Esophagus squamous epithelium (tissue), 4 donors: ENCODE data around the gene DOCK11.

ENCODE experiments used
- POLR2A ChIP-seq, 4 donors: fragments of 450-650 bp; IDR thresholded peaks; one replicate each; pipeline ENCODE4 v1.6.1; 2017; ENCODE audit warnings: antibody characterized with exemption in 4 of 4, mild to moderate bottlenecking in 4 of 4, moderate library complexity in 3 of 4
- TF ChIP-seq, protein P1 (sequence below), 6 experiments: fragments of 450-650 bp in 4 of 6; fragments of 200-600 bp in 2 of 6; sonication (generic) in 2 of 6; IDR thresholded peaks; one replicate each; pipeline ENCODE4 v1.5.1; 2016 to 2019; ENCODE audit warnings: antibody characterized with exemption in 6 of 6, mild to moderate bottlenecking in 4 of 6, moderate library complexity in 4 of 6

DNA sequence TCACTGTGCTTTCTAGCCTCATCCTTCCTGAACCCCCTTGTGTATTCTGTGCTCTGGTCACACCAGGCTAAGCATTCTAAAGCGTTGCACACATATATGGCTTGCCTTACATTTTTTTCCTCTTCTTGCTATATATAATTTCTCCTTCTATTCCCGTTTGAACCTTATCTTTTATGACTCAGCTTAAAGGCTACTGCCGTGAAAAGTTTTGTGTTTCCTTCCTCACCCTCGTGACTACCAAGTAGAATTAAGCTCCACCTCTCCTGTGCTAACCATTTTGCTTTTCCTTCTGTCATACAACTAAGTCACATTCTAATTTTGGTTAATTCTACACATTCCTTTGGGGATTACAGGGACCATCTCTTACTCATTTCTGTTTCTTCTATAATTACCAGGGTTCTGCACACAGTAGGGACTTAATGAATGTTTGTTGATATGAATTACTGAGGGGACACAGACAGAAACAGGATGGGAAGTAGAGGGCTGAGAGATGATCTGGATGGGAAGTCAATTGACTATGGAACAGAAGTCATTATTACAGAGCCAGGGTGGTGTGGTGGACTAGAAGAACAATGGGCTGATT is 67.1 kb downstream of the DOCK11 start:
- no peak for TF ChIP-seq POLR2A (IDR thresholded peaks at IDR 0.05)
- TF ChIP-seq, protein P1, sequence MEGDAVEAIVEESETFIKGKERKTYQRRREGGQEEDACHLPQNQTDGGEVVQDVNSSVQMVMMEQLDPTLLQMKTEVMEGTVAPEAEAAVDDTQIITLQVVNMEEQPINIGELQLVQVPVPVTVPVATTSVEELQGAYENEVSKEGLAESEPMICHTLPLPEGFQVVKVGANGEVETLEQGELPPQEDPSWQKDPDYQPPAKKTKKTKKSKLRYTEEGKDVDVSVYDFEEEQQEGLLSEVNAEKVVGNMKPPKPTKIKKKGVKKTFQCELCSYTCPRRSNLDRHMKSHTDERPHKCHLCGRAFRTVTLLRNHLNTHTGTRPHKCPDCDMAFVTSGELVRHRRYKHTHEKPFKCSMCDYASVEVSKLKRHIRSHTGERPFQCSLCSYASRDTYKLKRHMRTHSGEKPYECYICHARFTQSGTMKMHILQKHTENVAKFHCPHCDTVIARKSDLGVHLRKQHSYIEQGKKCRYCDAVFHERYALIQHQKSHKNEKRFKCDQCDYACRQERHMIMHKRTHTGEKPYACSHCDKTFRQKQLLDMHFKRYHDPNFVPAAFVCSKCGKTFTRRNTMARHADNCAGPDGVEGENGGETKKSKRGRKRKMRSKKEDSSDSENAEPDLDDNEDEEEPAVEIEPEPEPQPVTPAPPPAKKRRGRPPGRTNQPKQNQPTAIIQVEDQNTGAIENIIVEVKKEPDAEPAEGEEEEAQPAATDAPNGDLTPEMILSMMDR (IDR thresholded peaks at IDR 0.05) = no peak
